Inferior parietal cortex (tissue), 1 donor: ENCODE data around the gene LRPAP1.
"Not testable (repeated sequence)": the region's sequence is repeated elsewhere in the genome, so short reads cannot be mapped to it uniquely, and the experiment has no call there.

ENCODE experiments used
- DNase-seq: peaks from one replicate; pipeline ENCODE4 v3.0.0-alpha.2; 2016; ENCODE audit errors: extremely low spot score

LRPAP1 gene

DNA sequence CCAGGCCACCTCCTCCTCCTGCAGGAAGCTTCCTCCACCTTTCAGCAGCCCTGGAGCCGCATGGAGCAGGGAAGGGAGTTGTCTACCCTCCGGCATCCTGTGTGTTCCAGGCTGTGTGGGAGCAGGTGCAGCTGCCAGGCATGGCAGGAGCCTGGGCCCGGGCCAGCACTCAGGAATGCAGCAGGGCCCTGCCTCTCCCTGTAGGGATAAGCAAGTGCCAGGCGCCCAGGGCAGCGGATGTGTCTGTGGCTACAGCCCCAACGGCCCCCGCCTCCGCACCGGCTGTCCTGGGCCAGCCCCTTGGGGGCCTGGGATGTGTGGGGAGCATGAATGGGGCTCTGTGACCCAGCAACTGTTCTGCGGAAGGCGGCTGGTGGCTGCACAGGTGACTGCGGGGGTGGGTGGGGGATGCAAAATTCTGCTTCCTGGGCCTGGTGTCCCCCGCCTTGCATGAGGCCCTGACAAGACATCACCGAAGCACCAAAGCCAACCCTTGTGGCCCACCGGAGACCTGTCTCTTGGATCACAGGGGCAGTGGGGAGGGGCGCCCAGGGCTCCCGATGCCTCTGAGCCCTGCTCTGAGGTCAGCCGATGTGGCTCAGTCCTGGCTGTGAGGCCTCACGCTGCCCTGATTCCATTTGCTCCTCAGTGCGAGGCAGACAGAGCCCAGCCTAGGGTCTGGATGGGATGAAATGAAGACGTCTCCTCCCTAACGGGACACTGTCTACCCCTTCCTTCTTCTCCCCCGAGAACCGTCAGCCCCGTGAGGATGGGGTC is 70.5 kb downstream of the LRPAP1 start:
- DNase-seq, result no peak

DNA sequence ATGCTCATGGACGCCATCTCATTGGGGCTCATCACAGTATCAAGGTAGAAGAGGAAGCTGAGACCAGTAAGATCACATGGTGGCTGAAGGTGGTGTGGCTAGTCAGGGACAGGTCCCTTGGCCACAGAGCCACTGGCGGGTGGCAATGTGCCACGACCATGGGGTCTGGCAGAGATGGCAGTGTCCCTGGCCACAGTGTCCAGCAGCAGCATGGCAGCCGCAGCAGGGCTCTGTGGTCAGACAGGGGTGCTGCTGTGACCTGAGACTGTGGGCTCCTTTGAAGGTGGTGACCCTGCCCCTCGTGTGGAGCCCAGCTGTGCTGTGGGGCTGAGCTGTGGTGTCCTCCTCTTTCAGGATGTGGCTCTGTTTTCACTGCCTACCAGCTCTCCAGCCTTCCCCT is 71.3 kb downstream of the LRPAP1 start:
- DNase-seq, result no peak

DNA sequence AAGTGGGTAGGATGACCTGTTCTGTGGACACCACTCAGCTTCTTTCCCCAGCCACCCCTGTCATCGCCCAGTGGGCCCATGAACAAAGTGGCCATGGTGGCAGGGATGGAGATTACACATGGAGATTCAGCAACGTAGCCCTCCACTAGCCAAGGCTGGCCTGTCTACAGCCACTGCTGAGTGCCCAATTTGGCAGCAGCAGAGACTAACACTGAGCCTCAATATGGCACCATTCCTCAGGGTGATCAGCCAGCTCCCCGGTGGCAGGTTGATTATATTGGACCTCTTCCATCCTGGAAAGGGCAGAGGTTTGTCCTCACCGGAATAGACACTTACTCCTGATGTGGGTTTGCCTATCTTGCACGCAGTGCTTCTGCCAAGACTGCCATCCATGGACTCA is 73.1 kb downstream of the LRPAP1 start:
- DNase-seq, result not testable (repeated sequence)

DNA sequence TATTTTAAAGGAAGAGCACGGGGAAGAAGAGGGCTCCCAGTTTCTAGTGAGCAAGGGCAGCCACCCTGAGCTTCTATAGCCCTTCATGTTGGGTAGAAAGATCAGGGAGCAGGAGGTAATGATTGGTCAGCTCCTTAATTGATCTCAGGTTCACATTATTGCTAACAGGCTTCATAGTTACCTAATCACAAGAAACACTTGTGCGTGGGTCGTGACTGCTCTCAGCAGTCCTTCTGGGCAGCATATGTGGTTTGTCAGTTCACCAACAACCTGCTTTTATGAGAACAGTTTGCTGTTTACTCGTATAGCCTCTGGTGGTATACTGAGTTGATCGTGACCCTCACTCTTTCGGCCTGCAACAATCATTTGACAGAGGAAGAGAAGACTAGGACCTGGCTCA is 73.9 kb downstream of the LRPAP1 start:
- no peak for DNase-seq

DNA sequence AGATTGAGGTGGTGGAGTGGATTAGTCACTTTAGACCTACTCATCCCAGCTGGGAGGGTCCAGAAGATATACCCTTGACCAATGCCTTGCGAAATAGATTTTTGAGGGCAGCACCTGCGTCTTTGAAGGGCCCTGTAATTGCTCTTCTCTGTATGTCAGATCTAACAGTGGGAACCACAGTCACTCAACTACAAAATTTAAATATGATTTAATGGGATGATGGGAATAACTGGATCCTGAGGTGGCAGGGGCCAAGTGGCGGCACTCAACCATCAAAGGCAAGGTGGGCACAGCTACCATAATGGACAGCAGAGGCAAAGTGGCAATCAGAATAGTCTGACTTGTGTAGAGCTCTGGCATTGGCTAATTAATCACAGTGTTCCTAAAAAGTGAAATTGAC is 76.6 kb downstream of the LRPAP1 start:
- DNase-seq, result not testable (repeated sequence)
